ENCODE data around the gene MT1E.
"Not testable (repeated sequence)": the region's sequence is repeated elsewhere in the genome, so short reads cannot be mapped to it uniquely, and the experiment has no call there.

MT1E gene

GRCh38 chr16:56625140-56625942 is at the start of gene MT1E:
MT1E (plus strand) TSS chr16:56625781; CDS start chr16:56625852, 71 bp downstream.
- no peak for DNase-seq

GRCh38 chr16:56576585-56577299 is 48.8 kb upstream of the MT1E start:
- no peak for DNase-seq

GRCh38 chr16:56577300-56577625 is 48.3 kb upstream of the MT1E start:
- no peak for DNase-seq

GRCh38 chr16:56580391-56581048 is 45.1 kb upstream of the MT1E start:
- no peak for DNase-seq

GRCh38 chr16:56582911-56583310 is 42.7 kb upstream of the MT1E start:
- DNase-seq, result not testable (repeated sequence)

GRCh38 chr16:56583351-56584168 is 42.0 kb upstream of the MT1E start:
- no peak for DNase-seq

GRCh38 chr16:56584276-56584675 is 41.3 kb upstream of the MT1E start:
- DNase-seq, result no peak

GRCh38 chr16:56588781-56589140 is 36.8 kb upstream of the MT1E start:
- DNase-seq, result no peak

GRCh38 chr16:56589141-56590039 is 36.2 kb upstream of the MT1E start, which contains the start of gene MT3:
MT3 (plus strand) TSS chr16:56589528; CDS start chr16:56589591, 63 bp downstream.
- peak; percentile 16 for DNase-seq

- DNase-seq, result no peak
Observed at GRCh38 chr16:56591377-56592060, 34.1 kb upstream of the MT1E start.

- no peak for DNase-seq
Observed at GRCh38 chr16:56593573-56594291, 31.8 kb upstream of the MT1E start.

- DNase-seq, result no peak
Observed at GRCh38 chr16:56594292-56594619, 31.3 kb upstream of the MT1E start.

GRCh38 chr16:56600398-56600999 is 25.1 kb upstream of the MT1E start:
- DNase-seq, result peak; percentile 25

GRCh38 chr16:56601325-56601724 is 24.3 kb upstream of the MT1E start:
- no peak for DNase-seq

- peak; percentile 8 for DNase-seq
Observed at GRCh38 chr16:56603589-56603988, 22.0 kb upstream of the MT1E start.

GRCh38 chr16:56604966-56605365 is 20.6 kb upstream of the MT1E start:
- DNase-seq, result no peak

GRCh38 chr16:56605475-56605874 is 20.1 kb upstream of the MT1E start:
- no peak for DNase-seq

- DNase-seq, result no peak
Observed at GRCh38 chr16:56606071-56606475, 19.5 kb upstream of the MT1E start.

GRCh38 chr16:56606476-56607108 is 19.0 kb upstream of the MT1E start:
- no peak for DNase-seq

- DNase-seq, result no peak
Observed at GRCh38 chr16:56607109-56607618, 18.4 kb upstream of the MT1E start.

Data from NCI-H1436 (cell line).